HEK293 (cell line): ENCODE results near the gene TMEM92.

ENCODE experiments used
- CTCF ChIA-PET: fragments of 350-600 bp; formaldehyde crosslinking; extraction: SDS; loops from one replicate; lab custom pipeline; 2021; ENCODE audit warnings: antibody characterized with exemption; lab: Yijun Ruan, JAX
- POLR2A ChIA-PET: fragments of 300-600 bp; formaldehyde crosslinking; extraction: SDS; loops from one replicate; lab custom pipeline; 2020; ENCODE audit warnings: antibody characterized with exemption, inconsistent platforms; lab: Yijun Ruan, JAX
- H3K27ac ChIP-seq: fragments of 200-500 bp; sonication (Bioruptor generic); 2 replicates; pipeline ENCODE4 v1.5.1; 2014; ENCODE audit warnings: low read depth, low read length, control low read depth, inconsistent platforms; ENCODE audit errors: extremely low read depth
- H3K36me3 ChIP-seq, 2 experiments: fragments of 200-500 bp in 1 of 2; sonication (Bioruptor generic) in 1 of 2; 1 replicate in 1 of 2; 2 replicates in 1 of 2; pipeline ENCODE4 v1.5.1; 2014 to 2017; ENCODE audit warnings: inconsistent platforms in 2 of 2, low read length in 2 of 2; ENCODE audit not compliant: control insufficient read depth in 2 of 2, insufficient read depth in 1 of 2
- H3K4me1 ChIP-seq: fragments of 200-500 bp; sonication (Bioruptor generic); 2 replicates; pipeline ENCODE4 v1.5.1; 2014; ENCODE audit warnings: mild to moderate bottlenecking, low read length, inconsistent platforms; ENCODE audit not compliant: control insufficient read depth, insufficient read depth
- H3K4me3 ChIP-seq: 2 replicates; pipeline ENCODE4 v1.5.1; 2011; ENCODE audit warnings: low read depth, mild to moderate bottlenecking, control low read depth, low read length, moderate library complexity
- H3K9me3 ChIP-seq: fragments of 200-500 bp; sonication (Bioruptor generic); 2 replicates; pipeline ENCODE4 v1.5.1; 2014; ENCODE audit warnings: low read depth, low read length, inconsistent platforms; ENCODE audit not compliant: control insufficient read depth, insufficient read depth
- GFI1B ChIP-seq: fragments of 450-650 bp; formaldehyde crosslinking; IDR thresholded peaks from 2 replicates; pipeline ENCODE4 v1.5.1; 2016; ENCODE audit warnings: missing biosample characterization, missing genetic modification characterization
- KLF1 ChIP-seq: fragments of 450-650 bp; formaldehyde crosslinking; IDR thresholded peaks from 2 replicates; pipeline ENCODE4 v1.5.1; 2016; ENCODE audit warnings: missing biosample characterization, missing genetic modification characterization
- KLF7 ChIP-seq: fragments of 450-650 bp; formaldehyde crosslinking; IDR thresholded peaks from 2 replicates; pipeline ENCODE4 v1.5.1; 2016; ENCODE audit warnings: missing biosample characterization, missing genetic modification characterization, borderline replicate concordance
- PBX3 ChIP-seq: sonication (generic); formaldehyde crosslinking; IDR thresholded peaks from 2 replicates; pipeline ENCODE4 v1.8.1; 2022; ENCODE audit warnings: mild to moderate bottlenecking, moderate library complexity, missing genetic modification reagents
- RBAK ChIP-seq: fragments of 450-650 bp; formaldehyde crosslinking; IDR thresholded peaks from 2 replicates; pipeline ENCODE4 v1.5.1; 2016; ENCODE audit warnings: missing biosample characterization, missing genetic modification characterization
- SETDB1 ChIP-seq: IDR thresholded peaks from one replicate; pipeline ENCODE4 v1.6.1; 2017; ENCODE audit warnings: mild to moderate bottlenecking, low read length, moderate library complexity, mixed read lengths; ENCODE audit not compliant: insufficient read length
- TRIM28 ChIP-seq: IDR thresholded peaks from 2 replicates; pipeline ENCODE4 v1.6.1; 2011; ENCODE audit warnings: low read length, control low read depth, borderline replicate concordance
- ZBTB20 ChIP-seq: fragments of 450-650 bp; formaldehyde crosslinking; IDR thresholded peaks from 2 replicates; pipeline ENCODE4 v1.5.1; 2016; ENCODE audit warnings: missing biosample characterization, missing genetic modification characterization
- ZFP37 ChIP-seq: fragments of 450-650 bp; formaldehyde crosslinking; IDR thresholded peaks from 2 replicates; pipeline ENCODE4 v1.5.1; 2016; ENCODE audit warnings: missing biosample characterization, missing genetic modification characterization
- ZNF112 ChIP-seq: fragments of 450-650 bp; formaldehyde crosslinking; IDR thresholded peaks from 2 replicates; pipeline ENCODE4 v1.5.0; 2017; ENCODE audit warnings: missing biosample characterization, missing genetic modification characterization
- ZNF133 ChIP-seq: fragments of 450-650 bp; formaldehyde crosslinking; IDR thresholded peaks from 2 replicates; pipeline ENCODE4 v1.5.1; 2016; ENCODE audit warnings: missing biosample characterization, missing genetic modification characterization
- ZNF202 ChIP-seq: fragments of 450-650 bp; formaldehyde crosslinking; IDR thresholded peaks from 2 replicates; pipeline ENCODE4 v1.5.1; 2016; ENCODE audit warnings: missing biosample characterization, missing genetic modification characterization, borderline replicate concordance
- ZNF23 ChIP-seq: fragments of 450-650 bp; formaldehyde crosslinking; IDR thresholded peaks from 2 replicates; pipeline ENCODE4 v1.5.1; 2016; ENCODE audit warnings: missing biosample characterization, missing genetic modification characterization, borderline replicate concordance
- ZNF239 ChIP-seq: fragments of 450-650 bp; formaldehyde crosslinking; IDR thresholded peaks from 2 replicates; pipeline ENCODE4 v1.5.1; 2016; ENCODE audit warnings: missing biosample characterization, missing genetic modification characterization
- ZNF280D ChIP-seq: fragments of 450-650 bp; formaldehyde crosslinking; IDR thresholded peaks from 2 replicates; pipeline ENCODE4 v1.5.1; 2016; ENCODE audit warnings: missing biosample characterization, missing genetic modification characterization
- ZNF335 ChIP-seq: fragments of 450-650 bp; formaldehyde crosslinking; conservative IDR thresholded peaks from 2 replicates; pipeline ENCODE4 v1.5.1; 2016; ENCODE audit warnings: missing biosample characterization, missing genetic modification characterization
- ZNF366 ChIP-seq: fragments of 450-650 bp; formaldehyde crosslinking; conservative IDR thresholded peaks from 2 replicates; pipeline ENCODE4 v1.5.1; 2016; ENCODE audit warnings: missing biosample characterization, missing genetic modification characterization
- ZNF426 ChIP-seq: fragments of 450-650 bp; formaldehyde crosslinking; IDR thresholded peaks from 2 replicates; pipeline ENCODE4 v1.5.1; 2017; ENCODE audit warnings: missing biosample characterization, missing genetic modification characterization, mild to moderate bottlenecking, inconsistent platforms, moderate library complexity
- ZNF530 ChIP-seq: fragments of 450-650 bp; formaldehyde crosslinking; IDR thresholded peaks from 2 replicates; pipeline ENCODE4 v1.5.1; 2016; ENCODE audit warnings: low read depth, missing biosample characterization, missing genetic modification characterization
- ZNF544 ChIP-seq: fragments of 450-650 bp; formaldehyde crosslinking; IDR thresholded peaks from 2 replicates; pipeline ENCODE4 v1.5.0; 2017; ENCODE audit warnings: missing biosample characterization, missing genetic modification characterization
- ZNF580 ChIP-seq: fragments of 450-650 bp; formaldehyde crosslinking; IDR thresholded peaks from 2 replicates; pipeline ENCODE4 v1.5.1; 2016; ENCODE audit warnings: missing biosample characterization, missing genetic modification characterization
- ZNF621 ChIP-seq: fragments of 450-650 bp; formaldehyde crosslinking; IDR thresholded peaks from 2 replicates; pipeline ENCODE4 v1.5.1; 2017; ENCODE audit warnings: missing biosample characterization, missing genetic modification characterization
- ZNF660 ChIP-seq: fragments of 450-650 bp; IDR thresholded peaks from 2 replicates; pipeline ENCODE4 v1.5.1; 2018; ENCODE audit warnings: missing biosample characterization, mild to moderate bottlenecking, missing genetic modification characterization
- ZSCAN18 ChIP-seq: fragments of 450-650 bp; formaldehyde crosslinking; IDR thresholded peaks from 2 replicates; pipeline ENCODE4 v1.5.1; 2016; ENCODE audit warnings: missing biosample characterization, missing genetic modification characterization
- ZSCAN5A ChIP-seq: fragments of 450-650 bp; formaldehyde crosslinking; IDR thresholded peaks from 2 replicates; pipeline ENCODE4 v1.5.1; 2016; ENCODE audit warnings: missing biosample characterization, missing genetic modification characterization

Gene TMEM92

GRCh38 chr17:50240851-50241250, 33.4 kb upstream of the TMEM92 start (continued):
- TF ChIP-seq ZNF280D (tag by site-specific recombination) (no peak), ZSCAN5A (tag by site-specific recombination) (no peak), PBX3 (CRISPR knock-in tag) (no peak)

GRCh38 chr17:50241431-50241830, 32.8 kb upstream of the TMEM92 start:
- H3K4me1 ChIP-seq, result no peaks in the 10 kb centered on the region
- ChIA-PET CTCF (interaction anchor here (0.6 to 1.7 kb wide), 5 partner anchors 23 to 1362 kb away, joined by 4 to 11 read pairs (median 5); partner anchors contain the start of gene COL1A1), POLR2A (no interaction called here)
- H3K4me3 ChIP-seq, result no peak overlapping the region
- no peaks in the 10 kb centered on the region for H3K9me3 ChIP-seq
- no peaks in the 10 kb centered on the region for H3K36me3 ChIP-seq
- no peak overlapping the region for H3K27ac ChIP-seq
- peak; percentile 40 for TF ChIP-seq SETDB1
- TF ChIP-seq ZNF660 (tag by site-specific recombination), result no peak
- no peak for TF ChIP-seq ZNF335 (tag by site-specific recombination)
- no peak for TF ChIP-seq ZNF112

GRCh38 chr17:50244771-50245170, 29.5 kb upstream of the TMEM92 start:
- TF ChIP-seq ZNF544 (tag by site-specific recombination), result no peak
- TF ChIP-seq ZNF23 (tag by site-specific recombination), result no peak
- no peak for TF ChIP-seq ZFP37 (tag by site-specific recombination)
- TF ChIP-seq GFI1B (tag by site-specific recombination), result no peak
- no peak for TF ChIP-seq ZNF580 (tag by site-specific recombination)
- TF ChIP-seq KLF7 (tag by site-specific recombination), result no peak
- TF ChIP-seq ZNF366 (tag by site-specific recombination), result no peak
- no peak for TF ChIP-seq ZBTB20 (tag by site-specific recombination)
- no peak for TF ChIP-seq KLF1 (tag by site-specific recombination)
- no peak for TF ChIP-seq ZNF621 (tag by site-specific recombination)
- TF ChIP-seq ZNF133 (tag by site-specific recombination), result no peak
- TF ChIP-seq ZNF426 (tag by site-specific recombination), result no peak
- TF ChIP-seq ZNF530 (tag by site-specific recombination), result no peak
- no peak for TF ChIP-seq RBAK (tag by site-specific recombination)
- no peak for TF ChIP-seq ZNF239 (tag by site-specific recombination)
- no peak for TF ChIP-seq ZSCAN18 (tag by site-specific recombination)
- no peak for TF ChIP-seq TRIM28
- no peak for TF ChIP-seq ZNF202 (tag by site-specific recombination)
- TF ChIP-seq, all 188 proteins: peak for 0
- Histone ChIP-seq H3K4me1 (no peaks in the 10 kb centered on the region), H3K4me3 (no peak overlapping the region), H3K36me3 (no peaks in the 10 kb centered on the region), H3K27ac (no peak overlapping the region), H3K9me3 (peaks cover 10% of the 10 kb centered on the region)
- ChIA-PET POLR2A (no interaction called here), CTCF (interaction anchor here (1.6 kb wide), 1 partner anchor 44 kb away, joined by 6 read pairs; the partner anchor contains the start of gene COL1A1)
